Astrocyte of the cerebellum (primary cell): ENCODE data around the gene APOBEC3H.

Experiments
- DNase-seq: peaks from one replicate; pipeline ENCODE4 v3.0.0-alpha.2; 2011; ENCODE audit warnings: low read depth
- H3K4me3 ChIP-seq: 2 replicates; pipeline ENCODE4 v1.5.1; 2011; ENCODE audit warnings: mild to moderate bottlenecking, low read depth, low read length, moderate library complexity
- in situ Hi-C: cut with HindIII; loops from 2 replicates; pipeline ENCODE4 v1.10.0; 2017; ENCODE audit warnings: low sequenced_read_pairs
- TF ChIP-seq, protein P1 (sequence below): IDR thresholded peaks from 2 replicates; pipeline ENCODE4 v1.5.1; 2012; ENCODE audit warnings: low read length, low read depth, moderate library complexity, mild to moderate bottlenecking; ENCODE audit errors: missing control alignments

APOBEC3H gene

DNA sequence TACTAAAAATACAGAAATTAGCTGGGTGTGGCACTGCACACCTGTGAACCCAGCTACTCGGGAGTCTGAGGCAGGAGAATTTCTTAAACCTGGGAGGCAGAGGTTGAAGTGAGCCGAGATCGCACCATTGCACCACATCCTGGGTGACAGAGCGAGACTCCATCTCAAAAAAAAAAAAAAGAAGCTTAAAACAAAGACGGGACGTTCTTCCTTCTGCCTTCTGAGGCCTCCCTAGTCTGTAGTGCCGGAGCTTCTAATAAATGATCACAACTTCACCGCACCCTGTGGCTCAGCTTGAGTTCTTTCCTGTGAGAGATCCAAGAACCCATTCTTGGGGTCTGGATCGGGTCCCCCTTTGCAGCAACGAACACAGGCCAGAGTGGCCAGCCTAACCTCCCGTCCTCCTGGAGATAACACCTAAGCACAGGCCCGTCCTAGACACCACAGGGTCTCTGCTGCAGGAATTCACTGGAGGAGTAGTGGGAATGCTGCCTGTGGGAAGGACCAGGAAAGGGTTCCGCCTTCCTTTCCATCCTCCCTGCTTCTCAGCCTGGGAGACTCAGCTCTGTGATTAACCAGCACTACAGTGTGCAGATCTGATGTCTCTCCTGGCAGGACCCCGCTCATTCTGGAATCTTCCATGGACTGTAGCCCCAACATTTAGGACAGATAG is 2.2 kb upstream of the APOBEC3H start:
- TF ChIP-seq, protein P1, sequence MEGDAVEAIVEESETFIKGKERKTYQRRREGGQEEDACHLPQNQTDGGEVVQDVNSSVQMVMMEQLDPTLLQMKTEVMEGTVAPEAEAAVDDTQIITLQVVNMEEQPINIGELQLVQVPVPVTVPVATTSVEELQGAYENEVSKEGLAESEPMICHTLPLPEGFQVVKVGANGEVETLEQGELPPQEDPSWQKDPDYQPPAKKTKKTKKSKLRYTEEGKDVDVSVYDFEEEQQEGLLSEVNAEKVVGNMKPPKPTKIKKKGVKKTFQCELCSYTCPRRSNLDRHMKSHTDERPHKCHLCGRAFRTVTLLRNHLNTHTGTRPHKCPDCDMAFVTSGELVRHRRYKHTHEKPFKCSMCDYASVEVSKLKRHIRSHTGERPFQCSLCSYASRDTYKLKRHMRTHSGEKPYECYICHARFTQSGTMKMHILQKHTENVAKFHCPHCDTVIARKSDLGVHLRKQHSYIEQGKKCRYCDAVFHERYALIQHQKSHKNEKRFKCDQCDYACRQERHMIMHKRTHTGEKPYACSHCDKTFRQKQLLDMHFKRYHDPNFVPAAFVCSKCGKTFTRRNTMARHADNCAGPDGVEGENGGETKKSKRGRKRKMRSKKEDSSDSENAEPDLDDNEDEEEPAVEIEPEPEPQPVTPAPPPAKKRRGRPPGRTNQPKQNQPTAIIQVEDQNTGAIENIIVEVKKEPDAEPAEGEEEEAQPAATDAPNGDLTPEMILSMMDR, result no peak
- in situ Hi-C loops, result no loop called here
- DNase-seq, result no peak
- no peak overlapping the region for H3K4me3 ChIP-seq

DNA sequence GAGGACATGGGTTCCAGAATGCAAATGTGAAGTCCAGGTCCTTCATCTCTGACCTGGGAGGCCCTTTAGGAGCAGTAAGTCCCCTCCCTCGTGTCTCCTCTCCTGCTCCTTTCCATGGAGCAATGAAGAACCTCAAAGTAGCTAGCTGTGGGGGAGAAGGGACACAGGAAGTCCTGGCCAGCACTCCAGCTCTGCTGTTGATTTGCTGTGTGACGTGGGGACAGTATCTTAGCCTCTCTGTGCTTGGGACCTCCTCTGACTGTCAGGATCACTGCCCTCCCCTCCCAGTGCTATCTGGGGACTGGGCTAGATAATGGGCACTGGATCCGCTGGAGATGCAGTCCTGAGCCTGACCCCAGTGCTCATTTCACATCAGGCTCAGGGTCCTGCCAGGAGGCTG is 1.1 kb upstream of the APOBEC3H start:
- no peak overlapping the region for H3K4me3 ChIP-seq
- in situ Hi-C loops, result no loop called here
- TF ChIP-seq, protein P1, result no peak
- DNase-seq, result no peak

DNA sequence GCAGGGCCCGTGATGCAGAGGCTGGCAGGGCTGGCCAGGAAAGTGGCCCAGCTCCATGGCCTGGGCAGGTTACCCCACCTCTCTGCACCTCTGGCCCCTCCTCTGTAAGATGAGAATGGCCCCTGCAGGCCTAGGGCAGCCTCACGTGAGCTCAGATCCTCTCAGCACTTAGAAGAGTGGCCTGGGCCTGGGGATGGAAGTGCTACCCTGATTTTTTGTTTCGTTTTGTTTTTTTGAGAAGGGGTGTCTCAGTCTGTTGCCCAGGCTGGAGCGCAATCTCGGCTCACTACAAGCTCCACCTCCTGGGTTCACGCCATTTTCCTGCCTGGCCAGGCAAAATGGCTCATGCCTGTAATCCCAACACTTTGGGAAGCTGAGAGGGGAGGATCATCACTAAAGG is 982 bp downstream of the APOBEC3H start:
- DNase-seq, result no peak
- TF ChIP-seq, protein P1, result no peak
- no peak overlapping the region for H3K4me3 ChIP-seq
- in situ Hi-C loops, result no loop called here

DNA sequence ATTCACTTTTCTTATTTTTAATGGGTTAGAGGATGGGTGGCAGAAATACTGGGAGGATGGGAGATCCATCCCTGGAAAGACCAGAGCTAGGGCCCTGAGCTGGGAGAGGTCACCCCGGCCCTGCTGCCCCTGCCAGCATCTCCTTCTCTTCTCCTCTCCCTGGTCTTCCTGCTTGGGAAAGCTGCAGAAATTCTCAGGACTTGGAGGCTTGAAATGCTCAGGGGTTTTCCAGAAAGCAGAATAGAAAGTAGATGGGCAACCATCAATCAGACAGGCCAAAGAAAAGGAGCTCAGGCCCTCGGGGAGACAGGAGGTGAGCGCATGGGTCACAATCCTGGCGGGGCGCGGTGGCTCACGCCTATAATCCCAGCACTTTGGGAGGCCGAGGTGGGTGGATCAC is 1.5 kb downstream of the APOBEC3H start:
- TF ChIP-seq, protein P1, result no peak
- DNase-seq, result no peak
- in situ Hi-C loops, result no loop called here
- no peak overlapping the region for H3K4me3 ChIP-seq

GRCh38 chr22:39101226-39101625 is 4.2 kb downstream of the APOBEC3H start:
- TF ChIP-seq, protein P1, result no peak
- H3K4me3 ChIP-seq, result no peak overlapping the region
- no peak for DNase-seq
- in situ Hi-C loops, result no loop called here

DNA sequence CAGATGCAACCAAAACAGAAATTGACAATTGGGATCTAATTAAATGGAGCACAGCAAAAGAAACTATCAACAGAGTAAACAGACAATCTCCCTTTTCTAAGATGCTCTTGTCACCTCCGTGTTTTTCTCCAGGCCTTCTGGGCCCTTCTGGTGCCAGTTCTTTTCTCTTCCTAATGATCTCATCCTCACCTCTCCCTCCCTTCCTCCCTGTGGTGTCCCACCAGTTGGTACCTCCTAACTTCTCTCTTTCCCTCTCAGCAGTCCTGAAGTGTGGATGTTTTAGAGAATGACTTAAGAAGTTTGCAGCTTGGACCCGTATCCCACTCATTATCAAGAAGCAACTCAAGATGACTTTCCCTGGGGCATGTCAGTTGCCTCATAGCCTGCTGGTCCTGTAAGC is 6.4 kb downstream of the APOBEC3H start:
- in situ Hi-C loops, result no loop called here
- H3K4me3 ChIP-seq, result no peak overlapping the region
- DNase-seq, result no peak
- TF ChIP-seq, protein P1, result no peak
